GM12865 (cell line): ENCODE data around the gene CCL21.

Source experiments
- DNase-seq: peaks from one replicate; pipeline ENCODE4 v3.0.0; 2010; ENCODE audit warnings: low read depth
- H3K4me3 ChIP-seq: 2 replicates; pipeline ENCODE4 v1.5.1; 2011; ENCODE audit warnings: mild to moderate bottlenecking, low read depth, low read length, control low read depth
- CTCF ChIP-seq: IDR thresholded peaks from 2 replicates; pipeline ENCODE4 v1.5.1; 2011; ENCODE audit warnings: low read length, control low read depth, low read depth, inconsistent platforms; ENCODE audit not compliant: insufficient read depth; ENCODE audit errors: missing control alignments

The CCL21 gene

GRCh38 chr9:34701769-34702736, 7.9 kb downstream of the CCL21 start:
- peak; percentile 98 for TF ChIP-seq CTCF
- DNase-seq = peak; percentile 78
- peak overlapping the region; percentile 21; the same call in 1 of the 2 replicates for H3K4me3 ChIP-seq

DNA sequence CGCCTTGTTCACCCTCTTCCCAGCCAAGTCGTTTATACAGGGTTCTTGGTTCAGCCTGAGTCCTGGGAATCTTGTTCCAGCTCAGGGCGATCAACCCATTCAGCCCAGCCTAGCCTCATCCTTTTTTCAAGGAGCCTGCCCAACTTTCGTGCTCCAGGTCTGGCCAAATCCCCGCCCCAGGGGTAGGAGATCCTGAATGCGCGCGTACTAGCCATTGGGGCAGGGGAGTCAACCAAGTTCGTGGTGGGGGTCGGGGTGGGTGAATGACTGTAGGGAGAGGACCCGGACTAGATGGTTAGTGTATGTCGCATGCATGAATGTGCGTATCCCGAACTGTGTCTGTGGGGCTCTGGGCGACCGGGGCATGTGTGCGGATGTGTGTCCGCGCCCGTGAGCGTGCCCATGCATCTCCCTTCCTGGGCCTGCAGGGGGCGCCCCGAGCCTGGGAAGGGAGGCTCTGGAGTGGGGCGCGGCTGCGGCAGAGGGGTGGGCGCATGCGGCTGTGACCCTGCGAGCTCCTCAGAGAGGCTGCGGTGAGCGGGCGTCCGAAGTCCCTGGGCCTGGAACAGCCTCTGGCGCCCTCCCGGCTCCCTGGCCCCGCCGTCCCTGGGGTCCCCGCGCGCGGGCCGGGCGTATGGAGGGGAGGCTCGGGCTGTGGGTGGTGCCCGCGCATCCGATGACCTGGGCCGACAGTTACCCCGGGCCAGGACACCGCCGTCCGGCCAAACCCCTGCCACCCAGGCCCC, 8.7 kb downstream of the CCL21 start:
- peak; percentile 74 for TF ChIP-seq CTCF
- H3K4me3 ChIP-seq = peak overlapping the region; percentile 21; the same call in 1 of the 2 replicates
- DNase-seq = peak; percentile 54

DNA sequence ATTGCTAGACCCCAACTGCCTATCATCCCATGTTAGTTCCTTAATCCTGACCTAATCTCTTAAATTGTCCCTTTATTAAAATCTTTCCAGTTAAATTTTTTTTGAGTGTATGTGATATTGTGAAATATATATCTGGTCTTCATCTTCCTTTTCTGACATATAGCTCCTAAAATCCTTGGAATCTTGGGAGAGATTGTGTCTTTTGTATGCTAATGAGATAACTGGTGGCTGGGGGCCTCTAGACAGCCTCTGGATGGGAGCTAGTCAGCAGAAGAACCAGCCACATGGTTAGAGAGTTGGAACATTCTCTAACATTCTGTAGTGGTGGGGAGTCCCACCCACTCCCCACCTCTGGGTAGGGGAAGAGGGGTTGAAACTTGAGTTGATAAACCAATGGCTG, 15.1 kb downstream of the CCL21 start:
- no peak for TF ChIP-seq CTCF

DNA sequence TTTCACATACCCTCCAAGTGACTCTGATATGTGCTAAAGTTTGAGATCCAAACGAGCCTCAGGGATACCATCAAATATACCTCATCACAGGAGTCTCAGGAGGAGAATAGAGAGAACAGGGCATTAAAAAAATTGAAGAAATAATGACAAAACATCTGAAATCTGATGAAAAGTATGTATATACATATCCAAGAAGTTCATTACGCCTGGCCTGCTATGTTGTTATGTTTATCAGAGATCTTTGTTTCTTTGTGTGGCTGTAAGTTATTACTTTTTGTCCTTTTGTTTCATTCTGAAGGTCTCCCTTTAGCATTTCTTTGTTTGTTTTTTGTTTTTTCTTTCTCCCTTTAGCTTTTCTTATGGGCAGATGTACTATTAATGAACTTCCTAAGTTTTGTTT, 16.4 kb downstream of the CCL21 start:
- H3K4me3 ChIP-seq = no peak overlapping the region
- no peak for DNase-seq
- TF ChIP-seq CTCF = no peak

More for the DNA sequence above, 15.1 kb downstream of the CCL21 start:
- no peak overlapping the region for H3K4me3 ChIP-seq
- DNase-seq = no peak

GRCh38 chr9:34691936-34692315, 18.0 kb downstream of the CCL21 start:
- no peak for TF ChIP-seq CTCF

GRCh38 chr9:34690983-34691935, 18.7 kb downstream of the CCL21 start, which contains the start of gene CCL19:
Gene CCL19 (minus strand): TSS chr9:34691276. CDS start chr9:34691139, 137 bp downstream.
- DNase-seq = no peak
- no peak within 1 kb of the TSS for H3K4me3 ChIP-seq
- no peak for TF ChIP-seq CTCF

More at GRCh38 chr9:34691936-34692315, 18.0 kb downstream of the CCL21 start:
- no peak for DNase-seq
- no peak overlapping the region for H3K4me3 ChIP-seq
